ENCODE measurements around the gene DRC7.

Gene DRC7

GRCh38 chr16:57752581-57753447 lies 58.2 kb downstream of the DRC7 start:
- TF ChIP-seq POLR2AphosphoS5 (IDR thresholded peaks at IDR 0.05; ENCODE audit: low read depth, low read length) (no peak), REST (IDR thresholded peaks at IDR 0.05; ENCODE audit: insufficient read depth in 1 of 2, low read depth in 2 of 2, low read length in 2 of 2) (no peak), FOXP2 (optimal IDR thresholded peaks at IDR 0.05; ENCODE audit: borderline replicate concordance, extremely low read depth, extremely low read length, insufficient read depth) (no peak), TAF1 (IDR thresholded peaks at IDR 0.05; ENCODE audit: borderline replicate concordance, insufficient read depth, low read length) (no peak), SIN3A (IDR thresholded peaks at IDR 0.05; ENCODE audit: borderline replicate concordance, insufficient read depth, low read length) (no peak)

GRCh38 chr16:57753448-57754353 lies 59.1 kb downstream of the DRC7 start:
- TF ChIP-seq SIN3A (IDR thresholded peaks at IDR 0.05; ENCODE audit: borderline replicate concordance, insufficient read depth, low read length) = no peak
- TF ChIP-seq TAF1 (IDR thresholded peaks at IDR 0.05; ENCODE audit: borderline replicate concordance, insufficient read depth, low read length) = no peak
- no peak for TF ChIP-seq FOXP2 (optimal IDR thresholded peaks at IDR 0.05; ENCODE audit: borderline replicate concordance, extremely low read depth, extremely low read length, insufficient read depth)
- no peak for TF ChIP-seq REST (IDR thresholded peaks at IDR 0.05; ENCODE audit: insufficient read depth in 1 of 2, low read depth in 2 of 2, low read length in 2 of 2)
- TF ChIP-seq POLR2AphosphoS5 (IDR thresholded peaks at IDR 0.05; ENCODE audit: low read depth, low read length) = no peak

GRCh38 chr16:57754354-57755060 lies 59.9 kb downstream of the DRC7 start:
- no peak for TF ChIP-seq TAF1 (IDR thresholded peaks at IDR 0.05; ENCODE audit: borderline replicate concordance, insufficient read depth, low read length)
- no peak for TF ChIP-seq REST (IDR thresholded peaks at IDR 0.05; ENCODE audit: insufficient read depth in 1 of 2, low read depth in 2 of 2, low read length in 2 of 2)
- TF ChIP-seq FOXP2 (optimal IDR thresholded peaks at IDR 0.05; ENCODE audit: borderline replicate concordance, extremely low read depth, extremely low read length, insufficient read depth) = no peak
- no peak for TF ChIP-seq SIN3A (IDR thresholded peaks at IDR 0.05; ENCODE audit: borderline replicate concordance, insufficient read depth, low read length)
- TF ChIP-seq POLR2AphosphoS5 (IDR thresholded peaks at IDR 0.05; ENCODE audit: low read depth, low read length) = no peak

GRCh38 chr16:57755061-57755684 lies 60.6 kb downstream of the DRC7 start:
- TF ChIP-seq SIN3A (IDR thresholded peaks at IDR 0.05; ENCODE audit: borderline replicate concordance, insufficient read depth, low read length) (no peak), POLR2AphosphoS5 (IDR thresholded peaks at IDR 0.05; ENCODE audit: low read depth, low read length) (no peak), REST (IDR thresholded peaks at IDR 0.05; ENCODE audit: insufficient read depth in 1 of 2, low read depth in 2 of 2, low read length in 2 of 2) (no peak), TAF1 (IDR thresholded peaks at IDR 0.05; ENCODE audit: borderline replicate concordance, insufficient read depth, low read length) (no peak), FOXP2 (optimal IDR thresholded peaks at IDR 0.05; ENCODE audit: borderline replicate concordance, extremely low read depth, extremely low read length, insufficient read depth) (no peak)
